Measurements from ENCODE around the gene PLAAT4. TPM values are rescaled to one million over a fixed set of nuclear protein-coding genes. Genes with fewer than 3 reads are reported as not detected.

Gene PLAAT4
- total and polyA plus RNA-seq, 8 donors: 3.3 to 32.4 (median 9.6) TPM

DNA sequence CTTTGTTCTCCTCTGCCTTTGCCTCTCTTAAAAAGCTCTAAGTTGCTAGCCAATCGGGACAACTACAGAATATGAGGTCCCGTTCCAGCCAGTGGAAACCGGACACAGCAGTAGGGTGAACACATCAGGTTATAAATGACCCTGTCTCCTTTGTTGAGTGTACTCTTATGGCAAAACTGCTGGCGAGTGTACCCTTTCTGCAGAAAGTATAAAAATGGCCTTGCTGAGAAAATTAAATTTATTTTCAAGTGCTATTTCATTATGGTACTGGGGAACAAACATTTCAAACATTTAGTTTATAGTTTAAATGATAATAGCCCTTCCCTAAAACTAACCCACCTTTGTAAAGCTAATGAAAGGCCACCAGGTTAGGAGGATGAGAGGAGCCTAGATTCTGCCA lies 36.7 kb upstream of the PLAAT4 start:
- DNase-seq (no peak), ATAC-seq (no peak), FAIRE-seq (no peak)
- H3K36me3 ChIP-seq: no peaks in the 10 kb centered on the region
- no peak overlapping the region for H3K4me3 ChIP-seq
- H3K4me1 ChIP-seq: peaks cover 7 to 32% (median 23%) of the 10 kb centered on the region in 3 donors
- H3K27ac ChIP-seq: no peak overlapping the region
- WGBS, 2 donors: 84 to 99% methylated on average over 4 of the region's 4 CpGs
- no peaks in the 10 kb centered on the region for H3K9me3 ChIP-seq
- TF ChIP-seq, protein P1, sequence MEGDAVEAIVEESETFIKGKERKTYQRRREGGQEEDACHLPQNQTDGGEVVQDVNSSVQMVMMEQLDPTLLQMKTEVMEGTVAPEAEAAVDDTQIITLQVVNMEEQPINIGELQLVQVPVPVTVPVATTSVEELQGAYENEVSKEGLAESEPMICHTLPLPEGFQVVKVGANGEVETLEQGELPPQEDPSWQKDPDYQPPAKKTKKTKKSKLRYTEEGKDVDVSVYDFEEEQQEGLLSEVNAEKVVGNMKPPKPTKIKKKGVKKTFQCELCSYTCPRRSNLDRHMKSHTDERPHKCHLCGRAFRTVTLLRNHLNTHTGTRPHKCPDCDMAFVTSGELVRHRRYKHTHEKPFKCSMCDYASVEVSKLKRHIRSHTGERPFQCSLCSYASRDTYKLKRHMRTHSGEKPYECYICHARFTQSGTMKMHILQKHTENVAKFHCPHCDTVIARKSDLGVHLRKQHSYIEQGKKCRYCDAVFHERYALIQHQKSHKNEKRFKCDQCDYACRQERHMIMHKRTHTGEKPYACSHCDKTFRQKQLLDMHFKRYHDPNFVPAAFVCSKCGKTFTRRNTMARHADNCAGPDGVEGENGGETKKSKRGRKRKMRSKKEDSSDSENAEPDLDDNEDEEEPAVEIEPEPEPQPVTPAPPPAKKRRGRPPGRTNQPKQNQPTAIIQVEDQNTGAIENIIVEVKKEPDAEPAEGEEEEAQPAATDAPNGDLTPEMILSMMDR (IDR thresholded peaks at IDR 0.05): no peak
- no peaks in the 10 kb centered on the region for H3K27me3 ChIP-seq
- intact Hi-C loops (cut with DNase I): loop anchor here in 2 of 3 donors (10.0 kb wide), 1 partner anchor 125 kb away; no protein-coding TSS in a partner anchor

DNA sequence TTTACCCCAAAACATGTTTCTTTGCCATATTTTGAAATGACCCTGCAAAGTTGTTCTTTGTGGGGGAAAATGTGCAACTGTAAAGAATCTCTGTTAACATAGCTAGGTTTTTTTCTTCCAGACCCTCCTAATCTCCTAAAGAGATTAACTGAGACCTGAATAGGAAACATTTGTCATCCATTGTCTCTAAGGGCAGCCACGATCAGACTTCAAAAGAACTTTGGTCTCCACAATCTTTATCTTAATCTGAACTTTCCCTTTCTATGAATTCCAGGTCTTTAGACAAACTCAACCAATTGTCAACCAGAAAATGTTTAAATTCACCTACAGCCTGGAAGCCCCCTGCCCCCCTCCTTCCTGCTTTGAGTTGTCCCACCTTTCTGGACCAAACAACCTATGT lies 35.4 kb upstream of the PLAAT4 start:
- no peak overlapping the region for H3K27ac ChIP-seq
- intact Hi-C loops (cut with DNase I): loop anchor here in 2 of 3 donors (10.0 kb wide), 1 partner anchor 124 kb away; no protein-coding TSS in a partner anchor
- no peak overlapping the region for H3K4me3 ChIP-seq
- no peak for DNase-seq
- FAIRE-seq: no peak
- no peak for ATAC-seq
- H3K4me1 ChIP-seq: peaks cover 14 to 41% (median 21%) of the 10 kb centered on the region in 3 donors
- H3K9me3 ChIP-seq: no peaks in the 10 kb centered on the region
- TF ChIP-seq, protein P1 (IDR thresholded peaks at IDR 0.05): no peak
- no peaks in the 10 kb centered on the region for H3K36me3 ChIP-seq
- WGBS, 2 donors: 40 to 45% methylated on average over 1 of the region's 1 CpG
- H3K27me3 ChIP-seq: no peaks in the 10 kb centered on the region

DNA sequence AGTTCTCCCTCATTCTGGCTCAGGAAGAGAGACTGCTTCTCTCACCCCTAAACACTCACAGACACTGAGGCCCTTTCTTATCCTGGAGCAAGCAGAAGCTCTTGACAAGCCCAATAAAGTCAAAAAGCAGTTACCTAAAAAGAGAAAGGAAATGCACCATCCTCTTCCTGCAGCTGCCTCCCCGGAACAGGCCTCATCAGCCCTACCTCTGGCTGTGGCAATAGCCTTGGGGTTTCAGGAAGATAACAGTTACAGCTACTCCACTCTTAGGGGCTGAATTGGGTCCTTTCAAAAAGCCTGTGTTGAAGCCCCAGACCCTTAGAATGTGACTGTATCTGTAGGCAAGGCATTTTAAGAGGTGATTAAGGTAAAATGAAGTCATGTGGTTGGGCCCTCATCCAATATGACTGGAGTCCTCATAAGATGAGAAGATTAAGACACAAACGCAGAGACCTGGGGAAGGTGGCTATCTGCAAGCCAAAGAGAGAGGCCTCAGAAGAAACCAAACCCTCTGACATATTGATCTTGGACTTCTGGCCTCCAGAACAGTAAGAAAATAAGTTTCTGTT lies 34.3 kb upstream of the PLAAT4 start:
- WGBS, 2 donors: 30 to 39% methylated on average over 2 of the region's 2 CpGs
- peaks cover 14 to 48% (median 21%) of the 10 kb centered on the region in 3 donors for H3K4me1 ChIP-seq

DNA sequence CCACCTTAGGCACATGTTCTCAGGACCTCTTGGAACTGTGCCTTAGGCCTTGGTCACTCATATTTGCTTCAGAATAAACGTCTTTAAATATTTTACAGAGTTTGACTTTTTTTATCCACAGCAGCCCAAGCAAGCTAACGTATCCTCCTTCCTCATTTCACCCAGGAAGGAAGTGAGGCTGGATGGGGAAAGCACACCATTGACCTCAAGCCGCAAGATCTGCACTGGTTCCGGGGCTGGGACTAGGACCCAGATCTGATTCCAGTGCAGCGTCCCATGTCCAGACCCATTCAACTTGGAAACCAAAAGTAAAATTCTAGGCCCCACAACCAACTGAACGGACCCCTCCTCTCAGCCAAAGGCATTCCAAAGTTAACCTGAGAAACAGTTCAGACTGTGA lies 33.1 kb upstream of the PLAAT4 start:
- no peaks in the 10 kb centered on the region for H3K36me3 ChIP-seq
- no peaks in the 10 kb centered on the region for H3K9me3 ChIP-seq
- H3K4me1 ChIP-seq: peaks cover 14 to 48% (median 21%) of the 10 kb centered on the region in 3 donors
- no peaks in the 10 kb centered on the region for H3K27me3 ChIP-seq
- 54 to 56% methylated on average over 6 of the region's 6 CpGs for WGBS, 2 donors
- ATAC-seq: peak in 3 of 4 donors; percentile 3 to 9 (median 8)
- TF ChIP-seq, protein P1 (IDR thresholded peaks at IDR 0.05): no peak
- FAIRE-seq: no peak
- no peak for DNase-seq
- H3K27ac ChIP-seq: peak overlapping the region in 1 of 4 donors; percentile 41
- intact Hi-C loops (cut with DNase I): loop anchor here in 2 of 3 donors (10.0 kb wide), 1 partner anchor 121 kb away; no protein-coding TSS in a partner anchor
- no peak overlapping the region for H3K4me3 ChIP-seq

More for the DNA sequence above, 34.3 kb upstream of the PLAAT4 start:
- no peaks in the 10 kb centered on the region for H3K36me3 ChIP-seq
- no peak overlapping the region for H3K4me3 ChIP-seq
- DNase-seq (no peak), ATAC-seq (peak in 2 of 4 donors; percentile 15 to 20), FAIRE-seq (no peak)
- TF ChIP-seq, protein P1 (IDR thresholded peaks at IDR 0.05): no peak
- no peaks in the 10 kb centered on the region for H3K9me3 ChIP-seq
- no peaks in the 10 kb centered on the region for H3K27me3 ChIP-seq
- H3K27ac ChIP-seq: peak overlapping the region in 2 of 4 donors; percentile 16 to 41
- intact Hi-C loops (cut with DNase I): loop anchor here in 2 of 3 donors (10.0 kb wide), 1 partner anchor 122 kb away; no protein-coding TSS in a partner anchor

DNA sequence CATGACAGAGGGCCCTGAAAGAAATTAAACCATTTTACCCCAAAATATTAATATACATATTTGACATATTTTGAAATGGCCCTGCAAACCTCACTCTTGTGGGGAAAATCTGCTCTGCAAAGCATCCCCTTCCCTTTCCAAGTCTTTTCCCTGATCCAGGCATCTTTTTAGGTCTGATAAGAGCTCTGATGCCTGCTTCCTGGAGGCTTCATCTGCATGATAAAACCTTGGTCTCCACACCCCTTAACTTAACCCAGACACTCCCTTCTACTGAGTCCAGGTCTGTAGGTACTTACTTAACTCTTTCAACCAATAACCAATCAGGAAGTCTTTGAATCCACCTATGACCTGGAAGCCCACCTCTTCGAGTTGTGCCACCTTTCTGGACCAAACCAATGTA lies 32.6 kb upstream of the PLAAT4 start:
- DNase-seq: no peak
- FAIRE-seq: no peak
- Histone ChIP-seq H3K27me3 (no peaks in the 10 kb centered on the region), H3K4me3 (no peak overlapping the region), H3K36me3 (no peaks in the 10 kb centered on the region), H3K4me1 (peaks cover 14 to 48% (median 21%) of the 10 kb centered on the region in 3 donors), H3K9me3 (no peaks in the 10 kb centered on the region), H3K27ac (no peak overlapping the region)
- ATAC-seq: no peak
- intact Hi-C loops (cut with DNase I): loop anchor here in 2 of 3 donors (10.0 kb wide), 1 partner anchor 121 kb away; no protein-coding TSS in a partner anchor
- TF ChIP-seq, protein P1 (IDR thresholded peaks at IDR 0.05): no peak
- 79 to 86% methylated on average over 1 of the region's 1 CpG for WGBS, 2 donors

Measured in pancreas (tissue), 10 donors.